Peyer's patch (tissue), 4 donors: ENCODE data around the gene PELI3. TPM values are rescaled to one million over a fixed set of nuclear protein-coding genes. Genes with fewer than 3 reads are reported as not detected.

Source experiments
- DNase-seq, 3 donors: peaks; one replicate each; pipeline ENCODE4 v3.0.0-alpha.2; 2017 to 2019
- H3K27ac ChIP-seq, 4 donors: fragments of 200-600 bp; sonication (generic); one replicate each; pipeline ENCODE4 v1.5.1; 2016 to 2019
- H3K27me3 ChIP-seq, 2 donors: fragments of 200-600 bp; sonication (generic); one replicate each; pipeline ENCODE4 v1.5.1; 2019
- H3K36me3 ChIP-seq, 3 donors: fragments of 200-600 bp; sonication (generic); one replicate each; pipeline ENCODE4 v1.5.1; 2016 to 2019
- H3K4me1 ChIP-seq, 4 donors: fragments of 200-600 bp; sonication (generic); one replicate each; pipeline ENCODE4 v1.5.1; 2016 to 2019
- H3K4me3 ChIP-seq, 4 donors: fragments of 200-600 bp; sonication (generic); 1 replicate in 3 of 4; 2 replicates in 1 of 4; pipeline ENCODE4 v1.5.1; 2016 to 2019; ENCODE audit warnings: mild to moderate bottlenecking in 1 of 4
- H3K9me3 ChIP-seq, 4 donors: fragments of 200-600 bp; sonication (generic); one replicate each; pipeline ENCODE4 v1.5.1; 2016 to 2019; ENCODE audit warnings: mild to moderate bottlenecking in 1 of 4
- POLR2A ChIP-seq, 2 donors: fragments of 450-650 bp; IDR thresholded peaks; one replicate each; pipeline ENCODE4 v1.5.1; 2017; ENCODE audit warnings: antibody characterized with exemption in 2 of 2, mild to moderate bottlenecking in 2 of 2, moderate library complexity in 2 of 2
- small RNA-seq, 2 donors: library from RNA; depleted of rRNA; stranded (forward); fragments of <200 nt; gene quantifications; one replicate each; pipeline ENCODE3, GENCODE V24; 2016
- total RNA-seq, 4 donors: library from RNA; depleted of rRNA; stranded (reverse); fragments of >200 nt; gene quantifications; one replicate each; pipeline ENCODE4 v1.1.0, GENCODE V29; 2016
- TF ChIP-seq, protein P1 (sequence below), 6 experiments: fragments of 450-650 bp in 4 of 6; fragments of 200-600 bp in 2 of 6; sonication (generic) in 1 of 6; IDR thresholded peaks; one replicate each; pipeline ENCODE4 v1.5.1; 2017 to 2019; ENCODE audit warnings: antibody characterized with exemption in 6 of 6, mild to moderate bottlenecking in 3 of 6, moderate library complexity in 1 of 6

PELI3 gene
- total RNA-seq, 4 donors from 2014 or later = 5.6 to 11.6 (median 10.0) TPM

DNA sequence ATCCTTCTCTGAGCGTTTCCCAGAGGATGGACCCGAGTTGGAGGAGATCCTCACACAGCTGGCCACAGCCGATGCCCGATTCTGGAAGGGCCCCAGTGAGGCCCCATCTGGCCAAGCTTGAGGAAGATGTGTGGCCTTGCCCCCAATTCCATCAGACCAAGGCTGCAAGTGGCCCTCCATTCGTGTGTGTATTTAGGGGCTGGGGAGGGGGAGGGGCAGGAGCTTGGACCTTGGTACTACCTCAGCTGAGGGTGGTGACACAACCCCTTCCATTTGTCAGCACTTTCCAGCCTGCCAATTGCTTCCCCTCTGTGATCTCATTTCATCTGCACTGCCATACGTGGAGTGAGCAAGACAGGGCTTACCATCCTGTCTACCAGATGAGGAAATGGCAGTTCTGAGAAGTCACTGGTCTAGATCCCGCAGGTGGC lies 42.4 kb downstream of the PELI3 start:
- peaks cover 0 to 21% (median 0%) of the 10 kb centered on the region in 3 donors for H3K36me3 ChIP-seq
- H3K27ac ChIP-seq = no peak overlapping the region
- H3K4me1 ChIP-seq = peaks cover 0 to 11% (median 0%) of the 10 kb centered on the region in 4 donors
- no peak overlapping the region for H3K4me3 ChIP-seq
- no peak for DNase-seq
- no peaks in the 10 kb centered on the region for H3K9me3 ChIP-seq
- no peaks in the 10 kb centered on the region for H3K27me3 ChIP-seq
- TF ChIP-seq, protein P1, sequence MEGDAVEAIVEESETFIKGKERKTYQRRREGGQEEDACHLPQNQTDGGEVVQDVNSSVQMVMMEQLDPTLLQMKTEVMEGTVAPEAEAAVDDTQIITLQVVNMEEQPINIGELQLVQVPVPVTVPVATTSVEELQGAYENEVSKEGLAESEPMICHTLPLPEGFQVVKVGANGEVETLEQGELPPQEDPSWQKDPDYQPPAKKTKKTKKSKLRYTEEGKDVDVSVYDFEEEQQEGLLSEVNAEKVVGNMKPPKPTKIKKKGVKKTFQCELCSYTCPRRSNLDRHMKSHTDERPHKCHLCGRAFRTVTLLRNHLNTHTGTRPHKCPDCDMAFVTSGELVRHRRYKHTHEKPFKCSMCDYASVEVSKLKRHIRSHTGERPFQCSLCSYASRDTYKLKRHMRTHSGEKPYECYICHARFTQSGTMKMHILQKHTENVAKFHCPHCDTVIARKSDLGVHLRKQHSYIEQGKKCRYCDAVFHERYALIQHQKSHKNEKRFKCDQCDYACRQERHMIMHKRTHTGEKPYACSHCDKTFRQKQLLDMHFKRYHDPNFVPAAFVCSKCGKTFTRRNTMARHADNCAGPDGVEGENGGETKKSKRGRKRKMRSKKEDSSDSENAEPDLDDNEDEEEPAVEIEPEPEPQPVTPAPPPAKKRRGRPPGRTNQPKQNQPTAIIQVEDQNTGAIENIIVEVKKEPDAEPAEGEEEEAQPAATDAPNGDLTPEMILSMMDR (IDR thresholded peaks at IDR 0.05) = no peak
- no peak for TF ChIP-seq POLR2A (IDR thresholded peaks at IDR 0.05)

DNA sequence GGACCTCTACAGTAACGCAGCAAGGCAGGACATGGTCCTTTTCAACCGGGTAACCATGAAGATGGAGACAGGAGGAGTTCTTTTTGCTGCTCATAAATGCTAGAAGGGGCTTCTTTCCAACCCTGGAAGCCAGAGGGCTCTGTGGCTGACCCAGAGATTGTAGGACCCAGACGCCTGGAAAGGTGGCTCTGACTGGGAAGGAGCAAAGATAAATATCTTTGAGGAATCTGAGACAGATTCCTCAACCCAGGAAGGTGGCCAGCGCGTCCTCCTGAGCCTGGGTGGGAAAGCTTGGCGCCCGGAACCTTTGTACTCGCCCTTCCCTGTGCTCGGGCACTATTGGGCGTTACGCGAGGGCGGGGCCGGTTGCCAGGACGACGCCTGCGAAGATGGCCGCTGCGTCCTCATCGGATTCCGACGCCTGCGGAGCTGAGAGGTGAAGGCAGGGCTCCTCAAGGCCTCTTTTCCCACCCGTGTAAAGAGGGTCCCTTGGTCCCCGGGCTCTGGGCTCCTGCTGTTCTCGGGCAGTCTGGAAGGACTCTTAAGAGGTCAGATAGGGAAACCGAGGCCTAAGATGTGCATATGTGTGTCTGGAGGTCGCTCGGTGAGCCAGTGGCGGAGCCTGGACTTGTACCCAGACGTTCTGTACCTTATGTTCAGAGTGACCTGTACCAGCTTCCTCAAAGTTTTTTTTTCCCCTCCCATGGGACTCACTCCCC lies 43.7 kb downstream of the PELI3 start, which contains the start of gene BBS1:
Gene BBS1, plus strand, starts transcription at position 365 of the 719 bp plus-strand sequence. Its CDS starts 25 bp downstream, at position 390.
- Histone ChIP-seq H3K27ac (peak within 1 kb of the TSS in 2 of 4 donors; percentile 61 to 63), H3K4me3 (peak within 1 kb of the TSS; percentile 50 to 93 (median 68)), H3K9me3 (no peaks in the 10 kb centered on the region), H3K27me3 (no peaks in the 10 kb centered on the region), H3K4me1 (peaks cover 0 to 11% (median 0%) of the 10 kb centered on the region in 4 donors), H3K36me3 (peaks cover 0 to 12% (median 0%) of the 10 kb centered on the region in 3 donors)
- DNase-seq = peak; percentile 76 to 92 (median 92)
- TF ChIP-seq, protein P1 (IDR thresholded peaks at IDR 0.05) = no peak
- peak in 1 of 2 donors; percentile 38 for TF ChIP-seq POLR2A (IDR thresholded peaks at IDR 0.05)

DNA sequence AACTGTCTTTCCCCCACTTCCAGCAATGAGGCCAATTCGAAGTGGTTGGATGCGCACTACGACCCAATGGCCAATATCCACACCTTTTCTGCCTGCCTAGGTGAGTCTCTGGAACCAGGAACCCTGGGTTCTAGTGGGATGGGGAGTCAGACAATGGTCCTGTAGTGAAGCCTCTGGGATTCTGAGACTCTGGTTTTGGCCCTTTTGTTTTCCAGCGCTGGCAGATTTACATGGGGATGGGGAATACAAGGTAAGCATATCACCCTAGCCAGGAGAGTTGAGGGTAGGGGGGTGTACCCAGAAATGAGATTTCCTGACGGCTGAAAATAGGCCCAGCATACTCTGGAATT lies 44.3 kb downstream of the PELI3 start:
- Histone ChIP-seq H3K27me3 (no peaks in the 10 kb centered on the region), H3K4me3 (peak overlapping the region; percentile 50 to 93 (median 68)), H3K4me1 (peaks cover 0 to 11% (median 0%) of the 10 kb centered on the region in 4 donors), H3K36me3 (peaks cover 0 to 11% (median 0%) of the 10 kb centered on the region in 3 donors), H3K27ac (peak overlapping the region in 2 of 4 donors; percentile 61 to 63), H3K9me3 (no peaks in the 10 kb centered on the region)
- no peak for DNase-seq
- TF ChIP-seq POLR2A (IDR thresholded peaks at IDR 0.05) = no peak
- TF ChIP-seq, protein P1 (IDR thresholded peaks at IDR 0.05) = no peak

- H3K9me3 ChIP-seq = no peaks in the 10 kb centered on the region
- no peak for DNase-seq
- no peak overlapping the region for H3K27ac ChIP-seq
- H3K4me1 ChIP-seq = no peaks in the 10 kb centered on the region
- H3K27me3 ChIP-seq = no peaks in the 10 kb centered on the region
- H3K36me3 ChIP-seq = peaks cover 0 to 59% (median 0%) of the 10 kb centered on the region in 3 donors
- TF ChIP-seq POLR2A (IDR thresholded peaks at IDR 0.05) = no peak
- TF ChIP-seq, protein P1 (IDR thresholded peaks at IDR 0.05) = no peak
- H3K4me3 ChIP-seq = no peak overlapping the region
Measured at GRCh38 chr11:66523611-66524010, 56.9 kb downstream of the PELI3 start.

- Histone ChIP-seq H3K9me3 (no peaks in the 10 kb centered on the region), H3K36me3 (peaks cover 0 to 55% (median 0%) of the 10 kb centered on the region in 3 donors), H3K4me3 (no peak overlapping the region), H3K4me1 (no peaks in the 10 kb centered on the region), H3K27me3 (no peaks in the 10 kb centered on the region), H3K27ac (no peak overlapping the region)
- TF ChIP-seq POLR2A (IDR thresholded peaks at IDR 0.05) = no peak
- TF ChIP-seq, protein P1 (IDR thresholded peaks at IDR 0.05) = no peak
- DNase-seq = no peak
Measured at GRCh38 chr11:66524304-66525040, 57.8 kb downstream of the PELI3 start.

Small RNA genes lying within 50 kb of the gene (small RNA-seq; reads per million reads assigned to genes)
- gene RF00416 = 0 reads per million in 2 donors

Other genes with a start within 250 kb of the PELI3 start
- gene KLC2, start 209.2 kb upstream of the PELI3 start, total RNA-seq = 10 to 100 TPM in 3 of 4 donors, 1 to 10 TPM in 1; 8.3 to 28.0 (median 13.2) TPM
- gene RAB1B, start 198.3 kb upstream of the PELI3 start, total RNA-seq = 100 to 1,000 TPM in 2 of 4 donors, 10 to 100 TPM in 2; 80.0 to 161 (median 103) TPM
- not detected for gene CNIH2, start 188.7 kb upstream of the PELI3 start, total RNA-seq
- gene YIF1A, start 177.8 kb upstream of the PELI3 start, total RNA-seq = 100 to 1,000 TPM in 3 of 4 donors, 10 to 100 TPM in 1; 52.0 to 132 (median 115) TPM
- under 1 TPM in 2 of 4 donors, not detected in 2; 0.27 to 0.35 TPM for gene TMEM151A, start 175.0 kb upstream of the PELI3 start, total RNA-seq
- 10 to 100 TPM in 3 of 4 donors, 1 to 10 TPM in 1; 2.9 to 44.6 (median 12.0) TPM for gene CD248, start 149.9 kb upstream of the PELI3 start, total RNA-seq
- 10 to 100 TPM in 2 of 4 donors, 1 to 10 TPM in 2; 4.1 to 18.9 (median 10.8) TPM for gene RIN1, start 130.5 kb upstream of the PELI3 start, total RNA-seq
- gene BRMS1, start 121.8 kb upstream of the PELI3 start, total RNA-seq = 10 to 100 TPM; 36.9 to 63.5 (median 50.3) TPM
- gene B4GAT1, start 119.3 kb upstream of the PELI3 start, total RNA-seq = 10 to 100 TPM in 3 of 4 donors, 1 to 10 TPM in 1; 1.7 to 21.9 (median 18.8) TPM
- gene SLC29A2, start 95.1 kb upstream of the PELI3 start, total RNA-seq = 10 to 100 TPM in 3 of 4 donors, 1 to 10 TPM in 1; 7.4 to 21.6 (median 17.1) TPM
- not detected for gene NPAS4, start 45.9 kb upstream of the PELI3 start, total RNA-seq
- 10 to 100 TPM; 24.7 to 34.9 (median 28.9) TPM for gene MRPL11, start 28.1 kb upstream of the PELI3 start, total RNA-seq
- gene DPP3, start 13.5 kb downstream of the PELI3 start, total RNA-seq = 10 to 100 TPM; 58.3 to 66.8 (median 63.2) TPM
- 100 to 1,000 TPM in 1 of 4 donors, 10 to 100 TPM in 3; 25.6 to 167 (median 73.4) TPM for gene BBS1, start 43.7 kb downstream of the PELI3 start, total RNA-seq
- gene ZDHHC24, start 79.1 kb downstream of the PELI3 start, total RNA-seq = 10 to 100 TPM in 3 of 4 donors, 1 to 10 TPM in 1; 9.1 to 29.3 (median 15.3) TPM
- not detected for gene ACTN3, start 80.0 kb downstream of the PELI3 start, total RNA-seq
- 10 to 100 TPM in 3 of 4 donors, 1 to 10 TPM in 1; 5.4 to 24.3 (median 21.8) TPM for gene CTSF, start 101.7 kb downstream of the PELI3 start, total RNA-seq
- gene CCDC87, start 126.2 kb downstream of the PELI3 start, total RNA-seq = under 1 TPM in 2 of 4 donors, not detected in 2; 0.35 to 0.38 TPM
- 10 to 100 TPM; 30.6 to 70.1 (median 47.2) TPM for gene CCS, start 126.3 kb downstream of the PELI3 start, total RNA-seq
- 10 to 100 TPM; 56.7 to 91.4 (median 74.6) TPM for gene RBM14, start 149.7 kb downstream of the PELI3 start, total RNA-seq
- gene RBM4, start 171.8 kb downstream of the PELI3 start, total RNA-seq = 10 to 100 TPM; 64.6 to 90.8 (median 75.3) TPM
- 10 to 100 TPM; 15.2 to 33.0 (median 21.7) TPM for gene RBM4B, start 211.0 kb downstream of the PELI3 start, total RNA-seq